Measurements from ENCODE around the gene COL18A1.
"Not testable (repeated sequence)": the region's sequence is repeated elsewhere in the genome, so short reads cannot be mapped to it uniquely, and the experiment has no call there.

COL18A1 gene

GRCh38 chr21:45436351-45437065, 31.5 kb downstream of the COL18A1 start:
- Histone ChIP-seq H3K36me3 (ENCODE audit: low read depth) (no peaks in the 10 kb centered on the region), H3K27me3 (ENCODE audit: insufficient read depth, poor library complexity, severe bottlenecking) (no peaks in the 10 kb centered on the region), H3K4me1 (ENCODE audit: insufficient read depth, poor library complexity, severe bottlenecking) (no peaks in the 10 kb centered on the region), H3K9me3 (ENCODE audit: severe bottlenecking) (no peaks in the 10 kb centered on the region), H3K4me3 (ENCODE audit: severe bottlenecking) (no peak overlapping the region), H3K27ac (ENCODE audit: poor library complexity, severe bottlenecking) (no peak overlapping the region)
- no peak for TF ChIP-seq CTCF (IDR thresholded peaks at IDR 0.05; ENCODE audit: poor library complexity, severe bottlenecking)
- ATAC-seq (ENCODE audit: low read depth) (no peak), DNase-seq (ENCODE audit: low spot score) (no peak)

- not testable (repeated sequence) for H3K36me3 ChIP-seq (ENCODE audit: low read depth); DNase-seq (ENCODE audit: low spot score); H3K4me1 ChIP-seq (ENCODE audit: insufficient read depth, poor library complexity, severe bottlenecking); H3K9me3 ChIP-seq (ENCODE audit: severe bottlenecking); H3K27ac ChIP-seq (ENCODE audit: poor library complexity, severe bottlenecking); H3K27me3 ChIP-seq (ENCODE audit: insufficient read depth, poor library complexity, severe bottlenecking); ATAC-seq (ENCODE audit: low read depth); H3K4me3 ChIP-seq (ENCODE audit: severe bottlenecking)
Observed at GRCh38 chr21:45437844-45438243, 32.9 kb downstream of the COL18A1 start.

- Histone ChIP-seq H3K4me3 (ENCODE audit: severe bottlenecking) (no peak overlapping the region), H3K27ac (ENCODE audit: poor library complexity, severe bottlenecking) (no peak overlapping the region), H3K4me1 (ENCODE audit: insufficient read depth, poor library complexity, severe bottlenecking) (no peaks in the 10 kb centered on the region), H3K27me3 (ENCODE audit: insufficient read depth, poor library complexity, severe bottlenecking) (no peaks in the 10 kb centered on the region), H3K9me3 (ENCODE audit: severe bottlenecking) (no peaks in the 10 kb centered on the region), H3K36me3 (ENCODE audit: low read depth) (no peaks in the 10 kb centered on the region)
- TF ChIP-seq CTCF (IDR thresholded peaks at IDR 0.05; ENCODE audit: poor library complexity, severe bottlenecking) = no peak
- no peak for DNase-seq (ENCODE audit: low spot score)
- no peak for ATAC-seq (ENCODE audit: low read depth)
Observed at GRCh38 chr21:45438391-45439145, 33.6 kb downstream of the COL18A1 start.

GRCh38 chr21:45439161-45439872, 34.4 kb downstream of the COL18A1 start:
- ATAC-seq (ENCODE audit: low read depth) (peak; percentile 82), DNase-seq (ENCODE audit: low spot score) (no peak)
- H3K4me3 ChIP-seq (ENCODE audit: severe bottlenecking) = no peak overlapping the region
- H3K36me3 ChIP-seq (ENCODE audit: low read depth) = no peaks in the 10 kb centered on the region
- no peak overlapping the region for H3K27ac ChIP-seq (ENCODE audit: poor library complexity, severe bottlenecking)
- no peaks in the 10 kb centered on the region for H3K4me1 ChIP-seq (ENCODE audit: insufficient read depth, poor library complexity, severe bottlenecking)
- peak; percentile 91 for TF ChIP-seq CTCF (IDR thresholded peaks at IDR 0.05; ENCODE audit: poor library complexity, severe bottlenecking)
- no peaks in the 10 kb centered on the region for H3K27me3 ChIP-seq (ENCODE audit: insufficient read depth, poor library complexity, severe bottlenecking)
- H3K9me3 ChIP-seq (ENCODE audit: severe bottlenecking) = no peaks in the 10 kb centered on the region

GRCh38 chr21:45439901-45440461, 35.0 kb downstream of the COL18A1 start:
- H3K4me1 ChIP-seq (ENCODE audit: insufficient read depth, poor library complexity, severe bottlenecking) = no peaks in the 10 kb centered on the region
- ATAC-seq (ENCODE audit: low read depth) = no peak
- H3K9me3 ChIP-seq (ENCODE audit: severe bottlenecking) = no peaks in the 10 kb centered on the region
- H3K36me3 ChIP-seq (ENCODE audit: low read depth) = no peaks in the 10 kb centered on the region
- H3K27me3 ChIP-seq (ENCODE audit: insufficient read depth, poor library complexity, severe bottlenecking) = no peaks in the 10 kb centered on the region
- H3K4me3 ChIP-seq (ENCODE audit: severe bottlenecking) = no peak overlapping the region
- no peak overlapping the region for H3K27ac ChIP-seq (ENCODE audit: poor library complexity, severe bottlenecking)
- no peak for TF ChIP-seq CTCF (IDR thresholded peaks at IDR 0.05; ENCODE audit: poor library complexity, severe bottlenecking)
- no peak for DNase-seq (ENCODE audit: low spot score)
